CD4-positive, alpha-beta T cell (primary cell): ENCODE measurements around the gene MLXIP. TPM values are rescaled to one million over a fixed set of nuclear protein-coding genes. Genes with fewer than 3 reads are reported as not detected.
A peak's percentile ranks its signal among the peaks of the same experiment; 100 is the strongest.
"Not testable (repeated sequence)": the region's sequence is repeated elsewhere in the genome, so short reads cannot be mapped to it uniquely, and the experiment has no call there.

ENCODE experiments used
- ATAC-seq: fragments of 200-7000 bp; cut with Tn5 transposase; one replicate; pipeline ENCODE4 v1.10.0; 2022; ENCODE audit warnings: mild to moderate bottlenecking; ENCODE audit not compliant: poor library complexity
- CTCF ChIA-PET: fragments of 350-600 bp; sonication (Branson Sonifier 250); formaldehyde crosslinking; loops from one replicate; lab custom pipeline; 2021; ENCODE audit warnings: antibody characterized with exemption, inconsistent platforms; lab: Charles Lee
- POLR2A ChIA-PET: fragments of 350-600 bp; sonication (Branson Sonifier 250); formaldehyde crosslinking; loops from one replicate; lab custom pipeline; 2021; ENCODE audit warnings: antibody characterized with exemption, inconsistent platforms; lab: Charles Lee
- DNase-seq, 14 experiments: peaks; one replicate each; pipeline ENCODE4 v3.0.0-alpha.2; 2013 to 2020; ENCODE audit warnings: mixed read lengths in 2 of 14
- H3K27ac ChIP-seq, 2 donors: one replicate each; pipeline versions ENCODE4 v1.5.1 to v1.7.0; 2013; ENCODE audit warnings: low read length in 2 of 2, low read depth in 1 of 2, mild to moderate bottlenecking in 1 of 2
- H3K27me3 ChIP-seq, 2 experiments: 1 replicate in 1 of 2; 2 replicates in 1 of 2; pipeline versions ENCODE4 v1.6.1 to v1.7.0; 2013; ENCODE audit warnings: low read length in 2 of 2, control low read depth in 1 of 2, mild to moderate bottlenecking in 1 of 2, moderate library complexity in 1 of 2; ENCODE audit not compliant: insufficient read depth in 2 of 2, control insufficient read depth in 1 of 2
- H3K36me3 ChIP-seq: one replicate; pipeline ENCODE4 v1.6.1; 2013; ENCODE audit warnings: low read length, control low read depth; ENCODE audit not compliant: insufficient read depth
- H3K4me1 ChIP-seq: one replicate; pipeline ENCODE4 v1.6.1; 2013; ENCODE audit warnings: low read length, control low read depth; ENCODE audit not compliant: insufficient read depth
- H3K4me3 ChIP-seq: one replicate; pipeline ENCODE4 v1.5.1; 2013; ENCODE audit warnings: mild to moderate bottlenecking, low read length, moderate library complexity
- H3K9me3 ChIP-seq, 2 experiments: 1 replicate in 1 of 2; 2 replicates in 1 of 2; pipeline versions ENCODE4 v1.6.1 to v1.7.0; 2013; ENCODE audit warnings: low read length in 2 of 2, mild to moderate bottlenecking in 2 of 2, control low read depth in 1 of 2, moderate library complexity in 1 of 2; ENCODE audit not compliant: control insufficient read depth in 1 of 2, insufficient read depth in 1 of 2
- H3K27ac Mint-ChIP-seq: one replicate; pipeline ENCODE4 v1.8.0; 2020; ENCODE audit warnings: mixed read lengths
- H3K27me3 Mint-ChIP-seq: one replicate; pipeline ENCODE4 v1.8.0; 2021; ENCODE audit warnings: mixed read lengths
- H3K36me3 Mint-ChIP-seq: one replicate; pipeline ENCODE4 v1.8.0; 2021; ENCODE audit warnings: low read depth, mixed read lengths
- H3K4me1 Mint-ChIP-seq: one replicate; pipeline ENCODE4 v1.8.0; 2021; ENCODE audit warnings: low read depth, mixed read lengths
- H3K4me3 Mint-ChIP-seq: one replicate; pipeline ENCODE4 v1.8.0; 2020; ENCODE audit warnings: mild to moderate bottlenecking, mixed read lengths
- H3K9me3 Mint-ChIP-seq: one replicate; pipeline ENCODE4 v1.8.0; 2020; ENCODE audit warnings: mixed read lengths
- intact Hi-C, 2 experiments: fragments of 100-400 bp; cut with DNase I in 1 of 2; cut with micrococcal nuclease in 1 of 2; formaldehyde crosslinking; loops; one replicate each; pipeline versions ENCODE4 v1.15.1 to v1.9.0; 2023 to 2025; cut with DNase I, micrococcal nuclease
- total RNA-seq, 174 experiments: library from RNA in 2 of 174; stranded (reverse) in 2 of 174; gene quantifications; one replicate each; pipeline ENCODE4 v1.2.3 and lab custom pipeline; 2021 to 2026
- TF ChIP-seq, protein P1 (sequence below): fragments of 200-600 bp; IDR thresholded peaks from one replicate; pipeline ENCODE4 v1.8.0; 2022; ENCODE audit warnings: antibody characterized with exemption, mild to moderate bottlenecking

MLXIP gene
- total RNA-seq, 2 experiments from 2014 or later = 98.0 to 99.3 TPM

DNA sequence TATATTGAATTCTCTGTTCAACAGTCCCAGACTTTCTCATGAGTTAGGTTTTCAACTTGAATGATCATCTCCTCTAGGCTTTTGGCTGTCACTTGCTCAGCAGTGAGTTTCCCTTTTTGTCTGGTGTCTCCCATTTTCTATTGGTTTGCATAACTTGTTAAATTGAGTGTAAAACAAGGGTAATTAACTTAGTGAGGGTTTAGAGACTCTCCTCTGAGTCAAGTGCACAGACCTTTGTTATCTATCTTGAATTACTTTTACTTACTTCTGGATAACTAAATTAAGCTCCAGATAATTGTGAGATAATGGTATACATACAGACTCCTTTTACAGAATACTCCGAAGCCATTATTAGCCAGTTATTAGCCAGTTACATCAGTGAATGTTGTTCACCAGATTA is 22.0 kb downstream of the MLXIP start:
- DNase-seq (no peak), ATAC-seq (no peak)
- H3K27me3 Mint-ChIP-seq = no peaks in the 10 kb centered on the region
- H3K9me3 Mint-ChIP-seq = no peaks in the 10 kb centered on the region
- no peaks in the 10 kb centered on the region for H3K36me3 Mint-ChIP-seq
- ChIA-PET POLR2A (interaction anchor here (0.6 to 9.3 kb wide), 6 partner anchors 8 to 699 kb away, joined by 3 to 110 read pairs (median 5); partner anchors contain the start of gene MLXIP), CTCF (interaction anchor here (1.2 to 2.5 kb wide), 4 partner anchors 9 to 46 kb away, joined by 3 to 10 read pairs (median 8); no protein-coding TSS in a partner anchor)
- no peaks in the 10 kb centered on the region for H3K9me3 ChIP-seq
- TF ChIP-seq, protein P1, sequence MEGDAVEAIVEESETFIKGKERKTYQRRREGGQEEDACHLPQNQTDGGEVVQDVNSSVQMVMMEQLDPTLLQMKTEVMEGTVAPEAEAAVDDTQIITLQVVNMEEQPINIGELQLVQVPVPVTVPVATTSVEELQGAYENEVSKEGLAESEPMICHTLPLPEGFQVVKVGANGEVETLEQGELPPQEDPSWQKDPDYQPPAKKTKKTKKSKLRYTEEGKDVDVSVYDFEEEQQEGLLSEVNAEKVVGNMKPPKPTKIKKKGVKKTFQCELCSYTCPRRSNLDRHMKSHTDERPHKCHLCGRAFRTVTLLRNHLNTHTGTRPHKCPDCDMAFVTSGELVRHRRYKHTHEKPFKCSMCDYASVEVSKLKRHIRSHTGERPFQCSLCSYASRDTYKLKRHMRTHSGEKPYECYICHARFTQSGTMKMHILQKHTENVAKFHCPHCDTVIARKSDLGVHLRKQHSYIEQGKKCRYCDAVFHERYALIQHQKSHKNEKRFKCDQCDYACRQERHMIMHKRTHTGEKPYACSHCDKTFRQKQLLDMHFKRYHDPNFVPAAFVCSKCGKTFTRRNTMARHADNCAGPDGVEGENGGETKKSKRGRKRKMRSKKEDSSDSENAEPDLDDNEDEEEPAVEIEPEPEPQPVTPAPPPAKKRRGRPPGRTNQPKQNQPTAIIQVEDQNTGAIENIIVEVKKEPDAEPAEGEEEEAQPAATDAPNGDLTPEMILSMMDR = no peak
- peak overlapping the region; percentile 77 for H3K4me3 Mint-ChIP-seq
- intact Hi-C loops = no loop called here
- H3K27ac Mint-ChIP-seq = peak overlapping the region; percentile 87
- H3K4me1 Mint-ChIP-seq = peaks cover 81% of the 10 kb centered on the region
- no peaks in the 10 kb centered on the region for H3K36me3 ChIP-seq
- no peak overlapping the region for H3K4me3 ChIP-seq
- no peaks in the 10 kb centered on the region for H3K27me3 ChIP-seq
- H3K27ac ChIP-seq = peak overlapping the region; percentile 4 to 42
- peaks cover 62% of the 10 kb centered on the region for H3K4me1 ChIP-seq

DNA sequence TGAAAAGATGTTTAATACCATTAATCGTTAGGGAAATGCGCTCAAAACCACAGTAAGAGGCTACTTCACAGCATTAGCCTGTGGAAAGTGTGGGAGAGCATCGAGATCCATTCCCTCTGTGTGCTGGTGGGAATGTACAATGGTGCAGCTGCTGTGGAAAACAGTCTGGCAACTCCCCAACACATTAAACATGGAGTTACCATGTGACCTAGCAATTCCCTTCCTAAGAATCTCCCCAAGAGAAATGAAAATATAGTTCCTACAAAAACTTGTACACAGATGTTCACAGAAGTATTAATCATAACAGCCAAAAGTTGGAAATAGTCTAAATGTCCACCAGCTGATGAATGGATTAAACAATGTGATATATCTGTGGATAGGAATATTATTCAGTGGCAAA is 23.8 kb downstream of the MLXIP start:
- ChIA-PET POLR2A (interaction anchor here (9.3 kb wide), 1 partner anchor 22 kb away, joined by 110 read pairs; the partner anchor contains the start of gene MLXIP), CTCF (interaction anchor here (1.0 to 2.5 kb wide), 3 partner anchors 21 to 48 kb away, joined by 3 to 8 read pairs (median 7); partner anchors contain the start of gene MLXIP)
- no peaks in the 10 kb centered on the region for H3K9me3 Mint-ChIP-seq
- Histone ChIP-seq H3K9me3 (no peaks in the 10 kb centered on the region), H3K4me1 (peaks cover 67% of the 10 kb centered on the region), H3K36me3 (no peaks in the 10 kb centered on the region), H3K27ac (peak overlapping the region; percentile 18 to 25), H3K27me3 (no peaks in the 10 kb centered on the region), H3K4me3 (no peak overlapping the region)
- no peaks in the 10 kb centered on the region for H3K36me3 Mint-ChIP-seq
- H3K27me3 Mint-ChIP-seq = no peaks in the 10 kb centered on the region
- TF ChIP-seq, protein P1 = no peak
- intact Hi-C loops = no loop called here
- H3K4me1 Mint-ChIP-seq = peaks cover 84% of the 10 kb centered on the region
- H3K4me3 Mint-ChIP-seq = peak overlapping the region; percentile 30
- peak overlapping the region; percentile 87 for H3K27ac Mint-ChIP-seq
- ATAC-seq = no peak
- no peak for DNase-seq

- CTCF ChIA-PET = interaction anchor here (1.1 to 1.2 kb wide), 2 partner anchors 18 to 50 kb away, joined by 3 read pairs; no protein-coding TSS in a partner anchor
- Mint-ChIP-seq H3K4me3 (peak overlapping the region; percentile 61), H3K27ac (peak overlapping the region; percentile 68), H3K27me3 (no peaks in the 10 kb centered on the region), H3K36me3 (no peaks in the 10 kb centered on the region), H3K4me1 (peaks cover 83% of the 10 kb centered on the region), H3K9me3 (no peaks in the 10 kb centered on the region)
- DNase-seq = peak in 2 of 14 experiments; percentile 21 to 39
- POLR2A ChIA-PET = interaction anchor here (0.6 to 2.1 kb wide), 3 partner anchors 8 to 88 kb away, joined by 3 to 15 read pairs (median 3); no protein-coding TSS in a partner anchor
- Histone ChIP-seq H3K36me3 (no peaks in the 10 kb centered on the region), H3K27me3 (no peaks in the 10 kb centered on the region), H3K4me3 (no peak overlapping the region), H3K9me3 (no peaks in the 10 kb centered on the region), H3K27ac (no peak overlapping the region), H3K4me1 (peaks cover 63% of the 10 kb centered on the region)
- peak; percentile 42 for ATAC-seq
- TF ChIP-seq, protein P1 = no peak
- intact Hi-C loops = no loop called here
Measured at GRCh38 chr12:122104844-122105243, 26.3 kb downstream of the MLXIP start.

DNA sequence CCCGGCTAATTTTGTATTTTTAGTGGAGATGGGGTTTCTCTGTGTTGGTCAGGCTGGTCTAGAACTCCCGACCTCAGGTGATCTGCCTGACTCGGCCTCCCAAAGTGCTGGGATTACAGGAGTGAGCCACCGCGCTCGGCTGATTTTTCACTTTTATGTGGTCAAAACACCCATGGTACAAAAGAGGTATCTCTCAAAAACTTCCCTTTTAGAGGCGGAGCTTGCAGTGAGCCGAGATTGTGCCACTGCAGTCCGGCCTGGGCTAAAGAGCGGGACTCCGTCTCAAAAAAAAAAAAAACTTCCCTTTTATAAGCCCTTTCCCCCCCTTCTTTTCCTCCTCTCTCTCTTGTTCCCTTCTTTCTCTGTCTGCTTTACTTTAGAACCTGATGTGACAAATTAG is 26.9 kb downstream of the MLXIP start:
- POLR2A ChIA-PET = interaction anchor here (2.1 kb wide), 1 partner anchor 24 kb away, joined by 15 read pairs; no protein-coding TSS in a partner anchor
- ATAC-seq = peak; percentile 27

More for the DNA sequence above, 26.9 kb downstream of the MLXIP start:
- H3K4me1 ChIP-seq = peaks cover 61% of the 10 kb centered on the region
- intact Hi-C loops, H3K36me3 ChIP-seq, H3K27me3 ChIP-seq, DNase-seq, H3K9me3 ChIP-seq, H3K27me3 Mint-ChIP-seq, H3K4me3 ChIP-seq, H3K9me3 Mint-ChIP-seq, H3K27ac ChIP-seq, H3K36me3 Mint-ChIP-seq: not testable (repeated sequence)
- Mint-ChIP-seq H3K27ac (peak overlapping the region; percentile 68), H3K4me1 (peaks cover 76% of the 10 kb centered on the region), H3K4me3 (peak overlapping the region; percentile 40)
- CTCF ChIA-PET = interaction anchor here (0.9 to 1.2 kb wide), 4 partner anchors 10 to 771 kb away, joined by 3 read pairs; no protein-coding TSS in a partner anchor
